ENCODE measurements around the gene NNAT. TPM values are rescaled to one million over a fixed set of nuclear protein-coding genes. Genes with fewer than 3 reads are reported as not detected.

The NNAT gene
- total and polyA plus RNA-seq, 4 donors: 0.09 to 0.24 TPM; not detected in 2

- Histone ChIP-seq H3K27me3 (ENCODE audit: control insufficient read depth in 4 of 4, insufficient read depth in 4 of 4, low read length in 3 of 4) (no peaks in the 10 kb centered on the region), H3K4me1 (ENCODE audit: control insufficient read depth in 4 of 4, insufficient read depth in 4 of 4, low read length in 3 of 4) (peaks cover 15 to 34% (median 21%) of the 10 kb centered on the region in 4 donors), H3K36me3 (ENCODE audit: control insufficient read depth in 4 of 4, insufficient read depth in 3 of 4, low read depth in 1 of 4, low read length in 3 of 4) (peaks cover 0 to 44% (median 25%) of the 10 kb centered on the region in 4 donors), H3K4me3 (ENCODE audit: low read depth in 1 of 3, low read length in 3 of 3) (no peak overlapping the region), H3K27ac (ENCODE audit: low read depth in 1 of 2, low read length in 2 of 2) (no peak overlapping the region), H3K9ac (ENCODE audit: low read depth in 1 of 2, low read length in 2 of 2) (no peak overlapping the region), H3K9me3 (ENCODE audit: control insufficient read depth in 4 of 4, low read length in 3 of 4) (no peaks in the 10 kb centered on the region)
- no peak for TF ChIP-seq RAD21 (IDR thresholded peaks at IDR 0.05)
- no peak for TF ChIP-seq HNF4A (conservative IDR thresholded peaks at IDR 0.05)
- TF ChIP-seq RXRA (IDR thresholded peaks at IDR 0.05): no peak
- no peak for TF ChIP-seq EGR1 (IDR thresholded peaks at IDR 0.05; ENCODE audit: low read depth in 2 of 2)
- TF ChIP-seq ATF3 (IDR thresholded peaks at IDR 0.05): no peak
- no peak for TF ChIP-seq FOXA1 (IDR thresholded peaks at IDR 0.05)
- TF ChIP-seq GABPA (IDR thresholded peaks at IDR 0.05 in 1 of 2, conservative IDR thresholded peaks at IDR 0.05 in 1 of 2): no peak
- TF ChIP-seq TAF1 (conservative IDR thresholded peaks at IDR 0.05): no peak
- TF ChIP-seq NR2F2 (IDR thresholded peaks at IDR 0.05): no peak
- TF ChIP-seq CTCF (IDR thresholded peaks at IDR 0.05; ENCODE audit: low read depth, low read length, missing input control): no peak
- no peak for TF ChIP-seq YY1 (IDR thresholded peaks at IDR 0.05)
- no peak for TF ChIP-seq SP1 (IDR thresholded peaks at IDR 0.05)
- no peak for TF ChIP-seq JUND (IDR thresholded peaks at IDR 0.05)
- TF ChIP-seq HNF4G (IDR thresholded peaks at IDR 0.05): no peak
- TF ChIP-seq REST (IDR thresholded peaks at IDR 0.05): no peak
- no peak for TF ChIP-seq MAX (IDR thresholded peaks at IDR 0.05)
- no peak for TF ChIP-seq FOXA2 (IDR thresholded peaks at IDR 0.05)
- no peak for TF ChIP-seq ZBTB33 (IDR thresholded peaks at IDR 0.05)
- no peak for DNase-seq (ENCODE audit: low spot score)
- 89% methylated on average over 4 of the region's 4 CpGs for WGBS
Observed at GRCh38 chr20:37515876-37516275, 5.2 kb upstream of the NNAT start.
